ENCODE results near the gene GLIS1. TPM values are rescaled to one million over a fixed set of nuclear protein-coding genes. Genes with fewer than 3 reads are reported as not detected.

Gene GLIS1
- total RNA-seq, 1 experiment from 2014 or later, result 0.39 TPM

GRCh38 chr1:53627031-53627430 is 111.9 kb downstream of the GLIS1 start:
- ATAC-seq, result no peak
- Histone ChIP-seq H3K4me3 (replicated peaks in 1 of 2; ENCODE audit: low read depth in 1 of 2, low read length in 2 of 2) (no peak overlapping the region), H3K27ac (ENCODE audit: low read depth, low read length) (no peak overlapping the region), H3K27me3 (ENCODE audit: insufficient read depth, low read length) (no peaks in the 10 kb centered on the region), H3K4me2 (ENCODE audit: low read length) (no peak overlapping the region), H3K9ac (ENCODE audit: low read length) (no peak overlapping the region), H3K36me3 (ENCODE audit: control insufficient read depth in 1 of 2, insufficient read depth in 2 of 2, low read length in 2 of 2) (no peaks in the 10 kb centered on the region), H3K4me1 (ENCODE audit: control insufficient read depth in 1 of 2, insufficient read depth in 2 of 2, low read length in 2 of 2) (no peaks in the 10 kb centered on the region), H3K9me3 (ENCODE audit: control insufficient read depth in 1 of 2, insufficient read depth in 1 of 2, low read depth in 1 of 2, low read length in 2 of 2) (no peaks in the 10 kb centered on the region), H2AFZ (ENCODE audit: low read depth, low read length, poor library complexity, severe bottlenecking) (no peak overlapping the region), H3K9me2 (ENCODE audit: insufficient read depth) (no peaks in the 10 kb centered on the region), H3K79me2 (ENCODE audit: insufficient read depth, low read length) (no peaks in the 10 kb centered on the region), H4K20me1 (ENCODE audit: insufficient read depth) (no peaks in the 10 kb centered on the region)
- no peak for DNase-seq (ENCODE audit: low read depth, low spot score)
- ChIA-PET CTCF (no interaction called here), POLR2A (no interaction called here), RAD21 (ENCODE audit: low non-redundant PET in 1 of 2, low total read pairs in 2 of 2, uncharacterized antibody in 2 of 2, unreplicated experiment in 2 of 2) (no interaction called here)
- no TSS peak for BruUV-seq (replicated peaks)
- TF ChIP-seq CEBPB (IDR thresholded peaks at IDR 0.05; ENCODE audit: low read depth), result no peak
- TF ChIP-seq EZH2phosphoT487 (IDR thresholded peaks at IDR 0.05; ENCODE audit: borderline replicate concordance), result no peak
- TF ChIP-seq CTCF (IDR thresholded peaks at IDR 0.05 in 2 of 3, conservative IDR thresholded peaks at IDR 0.05 in 1 of 3; ENCODE audit: borderline replicate concordance in 1 of 3, insufficient read depth in 1 of 3, low read depth in 2 of 3, low read length in 2 of 3), result no peak
- no peak for TF ChIP-seq ZNF274 (IDR thresholded peaks at IDR 0.05; ENCODE audit: low read depth, low read length)
- no peak for TF ChIP-seq ELF1 (IDR thresholded peaks at IDR 0.05; ENCODE audit: borderline replicate concordance, low read depth)
- no peak for TF ChIP-seq SRF (IDR thresholded peaks at IDR 0.05; ENCODE audit: low read depth)
- TF ChIP-seq CBX3 (IDR thresholded peaks at IDR 0.05; ENCODE audit: low read depth), result no peak
- intact Hi-C loops (cut with micrococcal nuclease), result no loop called here

- BruUV-seq (replicated peaks), result no TSS peak
- POLR2A ChIA-PET, result no interaction called here
- no peaks in the 10 kb centered on the region for H3K9me2 ChIP-seq (ENCODE audit: insufficient read depth)
- H3K27me3 ChIP-seq (ENCODE audit: insufficient read depth, low read length), result no peaks in the 10 kb centered on the region
- intact Hi-C loops (cut with micrococcal nuclease), result no loop called here
- no peaks in the 10 kb centered on the region for H3K4me1 ChIP-seq (ENCODE audit: control insufficient read depth in 1 of 2, insufficient read depth in 2 of 2, low read length in 2 of 2)
- no peak overlapping the region for H3K4me3 ChIP-seq (replicated peaks in 1 of 2; ENCODE audit: low read depth in 1 of 2, low read length in 2 of 2)
- RAD21 ChIA-PET (ENCODE audit: low non-redundant PET in 1 of 2, low total read pairs in 2 of 2, uncharacterized antibody in 2 of 2, unreplicated experiment in 2 of 2), result no interaction called here
- no peak overlapping the region for H2AFZ ChIP-seq (ENCODE audit: low read depth, low read length, poor library complexity, severe bottlenecking)
- H3K79me2 ChIP-seq (ENCODE audit: insufficient read depth, low read length), result no peaks in the 10 kb centered on the region
- no peak for ATAC-seq
- no peak for DNase-seq (ENCODE audit: low read depth, low spot score)
- H4K20me1 ChIP-seq (ENCODE audit: insufficient read depth), result no peaks in the 10 kb centered on the region
- no peak overlapping the region for H3K4me2 ChIP-seq (ENCODE audit: low read length)
- CTCF ChIA-PET, result no interaction called here
- H3K36me3 ChIP-seq (ENCODE audit: control insufficient read depth in 1 of 2, insufficient read depth in 2 of 2, low read length in 2 of 2), result no peaks in the 10 kb centered on the region
- H3K9me3 ChIP-seq (ENCODE audit: control insufficient read depth in 1 of 2, insufficient read depth in 1 of 2, low read depth in 1 of 2, low read length in 2 of 2), result no peaks in the 10 kb centered on the region
- H3K9ac ChIP-seq (ENCODE audit: low read length), result no peak overlapping the region
- TF ChIP-seq POLR2AphosphoS5 (IDR thresholded peaks at IDR 0.05; ENCODE audit: low read depth, low read length) (no peak), CBX3 (IDR thresholded peaks at IDR 0.05; ENCODE audit: low read depth) (no peak)
- no peak overlapping the region for H3K27ac ChIP-seq (ENCODE audit: low read depth, low read length)
These were observed 112.3 kb downstream of the GLIS1 start for GRCh38 chr1:53626616-53627015.
